Left ventricle myocardium inferior (tissue), 1 donor: ENCODE data around the gene PSD2. TPM values are rescaled to one million over a fixed set of nuclear protein-coding genes. Genes with fewer than 3 reads are reported as not detected.

Source experiments
- DNase-seq: peaks from one replicate; pipeline ENCODE4 v3.0.0-alpha.2; 2020
- H3K27ac ChIP-seq: fragments of 200-600 bp; replicated peaks from 2 replicates; pipeline ENCODE4 v1.8.0; 2021
- H3K27me3 ChIP-seq: fragments of 200-600 bp; 2 replicates; pipeline ENCODE4 v1.8.0; 2021; ENCODE audit warnings: low read depth
- H3K36me3 ChIP-seq: fragments of 200-600 bp; 2 replicates; pipeline ENCODE4 v1.8.0; 2021
- H3K4me1 ChIP-seq: fragments of 200-600 bp; 2 replicates; pipeline ENCODE4 v1.8.0; 2021
- H3K4me3 ChIP-seq: fragments of 200-600 bp; 2 replicates; pipeline ENCODE4 v1.8.0; 2021; ENCODE audit warnings: mild to moderate bottlenecking, moderate library complexity
- H3K9me3 ChIP-seq: fragments of 200-600 bp; replicated peaks from 2 replicates; pipeline ENCODE4 v1.8.0; 2021
- intact Hi-C: fragments of 100-400 bp; cut with micrococcal nuclease; formaldehyde crosslinking; loops from one replicate; pipeline ENCODE4 v1.11.0; 2022
- total RNA-seq: library from RNA; stranded (reverse); fragmentation: NEBNext Ultra II Directional; extraction: Animal tissue kit (Norgen Biotek cat#: 25700); gene quantifications from one replicate; pipeline ENCODE4 v1.2.1, GENCODE V29; 2021
- TF ChIP-seq, protein P1 (sequence below): fragments of 200-600 bp; IDR thresholded peaks from 2 replicates; pipeline ENCODE4 v1.8.0; 2021; ENCODE audit warnings: antibody characterized with exemption, mild to moderate bottlenecking, borderline replicate concordance
- donor health status: DM: no; HTN: yes; CAD: no; lungs with severe emphysema.

Gene PSD2
- total RNA-seq, 1 donor from 2014 or later: not detected

GRCh38 chr5:139839918-139840317 lies 44.3 kb downstream of the PSD2 start:
- no peaks in the 10 kb centered on the region for H3K36me3 ChIP-seq
- intact Hi-C loops: loop anchor here (10.0 kb wide), 1 partner anchor 45 kb away; the partner anchor contains the start of gene PSD2
- DNase-seq: no peak
- H3K27me3 ChIP-seq: peaks cover 49% of the 10 kb centered on the region
- TF ChIP-seq, protein P1, sequence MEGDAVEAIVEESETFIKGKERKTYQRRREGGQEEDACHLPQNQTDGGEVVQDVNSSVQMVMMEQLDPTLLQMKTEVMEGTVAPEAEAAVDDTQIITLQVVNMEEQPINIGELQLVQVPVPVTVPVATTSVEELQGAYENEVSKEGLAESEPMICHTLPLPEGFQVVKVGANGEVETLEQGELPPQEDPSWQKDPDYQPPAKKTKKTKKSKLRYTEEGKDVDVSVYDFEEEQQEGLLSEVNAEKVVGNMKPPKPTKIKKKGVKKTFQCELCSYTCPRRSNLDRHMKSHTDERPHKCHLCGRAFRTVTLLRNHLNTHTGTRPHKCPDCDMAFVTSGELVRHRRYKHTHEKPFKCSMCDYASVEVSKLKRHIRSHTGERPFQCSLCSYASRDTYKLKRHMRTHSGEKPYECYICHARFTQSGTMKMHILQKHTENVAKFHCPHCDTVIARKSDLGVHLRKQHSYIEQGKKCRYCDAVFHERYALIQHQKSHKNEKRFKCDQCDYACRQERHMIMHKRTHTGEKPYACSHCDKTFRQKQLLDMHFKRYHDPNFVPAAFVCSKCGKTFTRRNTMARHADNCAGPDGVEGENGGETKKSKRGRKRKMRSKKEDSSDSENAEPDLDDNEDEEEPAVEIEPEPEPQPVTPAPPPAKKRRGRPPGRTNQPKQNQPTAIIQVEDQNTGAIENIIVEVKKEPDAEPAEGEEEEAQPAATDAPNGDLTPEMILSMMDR: no peak
- H3K4me3 ChIP-seq: no peak overlapping the region
- H3K4me1 ChIP-seq: peaks cover 8% of the 10 kb centered on the region
- H3K9me3 ChIP-seq: no peaks in the 10 kb centered on the region
- H3K27ac ChIP-seq: no peak overlapping the region

DNA sequence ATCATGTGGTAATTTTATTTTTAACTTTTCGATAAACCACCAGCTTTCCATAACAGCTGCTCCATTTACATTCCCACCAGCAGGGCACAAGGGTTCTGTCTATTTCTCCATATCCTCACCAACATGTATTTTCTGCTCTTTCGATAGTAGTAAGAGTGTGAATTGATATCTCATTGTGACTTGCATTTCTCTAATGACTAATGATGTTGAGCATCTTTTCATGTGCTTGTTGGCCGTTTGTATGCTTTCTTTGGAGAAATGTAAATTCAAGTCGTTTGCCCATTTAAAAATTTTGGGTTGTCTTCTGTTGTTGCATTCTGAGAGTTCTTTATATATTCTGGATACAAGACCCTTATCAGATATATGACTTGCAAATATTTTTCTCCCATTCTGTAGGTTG lies 45.9 kb downstream of the PSD2 start:
- DNase-seq: no peak
- Histone ChIP-seq H3K9me3 (no peaks in the 10 kb centered on the region), H3K4me3 (no peak overlapping the region), H3K27me3 (peaks cover 32% of the 10 kb centered on the region), H3K27ac (no peak overlapping the region), H3K4me1 (peaks cover 13% of the 10 kb centered on the region), H3K36me3 (no peaks in the 10 kb centered on the region)
- intact Hi-C loops: loop anchor here (10.0 kb wide), 1 partner anchor 47 kb away; the partner anchor contains the start of gene PSD2
- TF ChIP-seq, protein P1: no peak

- no peak for DNase-seq
- Histone ChIP-seq H3K9me3 (no peaks in the 10 kb centered on the region), H3K27me3 (peaks cover 25% of the 10 kb centered on the region), H3K27ac (no peak overlapping the region), H3K36me3 (no peaks in the 10 kb centered on the region), H3K4me1 (peaks cover 20% of the 10 kb centered on the region), H3K4me3 (no peak overlapping the region)
- TF ChIP-seq, protein P1: no peak
- intact Hi-C loops: loop anchor here (10.0 kb wide), 1 partner anchor 48 kb away; the partner anchor contains the start of gene PSD2
Measured at GRCh38 chr5:139842321-139842720, 46.7 kb downstream of the PSD2 start.

GRCh38 chr5:139843991-139844390 lies 48.4 kb downstream of the PSD2 start:
- no peak overlapping the region for H3K4me3 ChIP-seq
- H3K9me3 ChIP-seq: no peaks in the 10 kb centered on the region
- H3K27ac ChIP-seq: no peak overlapping the region
- intact Hi-C loops: loop anchor here (10.0 kb wide), 1 partner anchor 49 kb away; the partner anchor contains the start of gene PSD2
- peaks cover 25% of the 10 kb centered on the region for H3K27me3 ChIP-seq
- H3K4me1 ChIP-seq: peaks cover 34% of the 10 kb centered on the region
- TF ChIP-seq, protein P1: no peak
- no peak for DNase-seq
- no peaks in the 10 kb centered on the region for H3K36me3 ChIP-seq

GRCh38 chr5:139844472-139845145 lies 49.0 kb downstream of the PSD2 start:
- no peaks in the 10 kb centered on the region for H3K36me3 ChIP-seq
- H3K27ac ChIP-seq: no peak overlapping the region
- no peak overlapping the region for H3K4me3 ChIP-seq
- H3K4me1 ChIP-seq: peaks cover 40% of the 10 kb centered on the region
- intact Hi-C loops: loop anchor here (10.0 kb wide), 1 partner anchor 50 kb away; the partner anchor contains the start of gene PSD2
- H3K27me3 ChIP-seq: peaks cover 25% of the 10 kb centered on the region
- peak; percentile 70 for DNase-seq
- no peaks in the 10 kb centered on the region for H3K9me3 ChIP-seq
- TF ChIP-seq, protein P1: peak; percentile 80
